Measurements from ENCODE around the gene HAPLN3.

DNA sequence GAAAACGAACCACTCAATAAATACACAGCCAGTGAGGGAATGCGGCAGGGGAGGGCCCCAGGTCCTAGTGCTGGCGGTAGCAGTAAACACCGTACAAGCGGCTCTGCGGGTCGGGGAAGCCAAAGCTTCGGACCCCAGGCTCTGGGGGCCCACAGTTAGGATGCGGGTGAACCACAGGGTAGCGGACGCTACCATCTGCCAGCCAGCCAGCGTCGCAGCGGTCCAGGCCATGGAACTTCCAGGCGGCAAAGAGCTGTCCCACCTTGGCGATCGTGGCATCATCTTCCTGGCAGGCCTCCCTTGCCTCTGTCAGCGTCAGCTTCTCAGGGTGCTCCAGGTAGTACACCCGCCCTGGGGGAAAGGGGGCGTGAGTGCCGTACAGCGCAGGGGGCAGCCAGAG, 17.4 kb downstream of the HAPLN3 start:
- TF ChIP-seq POLR2AphosphoS5 (IDR thresholded peaks at IDR 0.05) (no peak), POLR2A (IDR thresholded peaks at IDR 0.05) (no peak)
